ENCODE data around the gene MYL1. TPM values are rescaled to one million over a fixed set of nuclear protein-coding genes. Genes with fewer than 3 reads are reported as not detected.

MYL1 gene
- total RNA-seq, 1 experiment from 2014 or later: not detected

GRCh38 chr2:210318891-210319290, 3.9 kb upstream of the MYL1 start:
- ChIA-PET CTCF (no interaction called here), POLR2A (ENCODE audit: unreplicated experiment) (no interaction called here)
- intact Hi-C loops (cut with micrococcal nuclease; ENCODE audit: unreplicated experiment): no loop called here
- Histone ChIP-seq H3K27me3 (ENCODE audit: insufficient read depth, low read depth) (no peaks in the 10 kb centered on the region), H3K27ac (no peak overlapping the region), H3F3A (ENCODE audit: insufficient read depth, low read depth) (no peaks in the 10 kb centered on the region), H3K9me3 (ENCODE audit: insufficient read depth, low read depth) (no peaks in the 10 kb centered on the region), H4K20me1 (ENCODE audit: insufficient read depth) (no peaks in the 10 kb centered on the region), H3K4me2 (no peak overlapping the region), H3K79me2 (ENCODE audit: low read depth) (no peaks in the 10 kb centered on the region), H3K4me3 (no peak overlapping the region), H2AFZ (peak overlapping the region; percentile 62; the same call in 1 of the 2 replicates), H3K4me1 (replicated peaks; ENCODE audit: insufficient read depth) (no peaks in the 10 kb centered on the region), H3K9me2 (ENCODE audit: insufficient read depth) (no peaks in the 10 kb centered on the region), H3K36me3 (ENCODE audit: low read depth) (no peaks in the 10 kb centered on the region)
- BruUV-seq (replicated peaks): no TSS peak
- DNase-seq: no peak
- TF ChIP-seq EZH2 (IDR thresholded peaks at IDR 0.05; ENCODE audit: low read depth) (no peak), CTCF (conservative IDR thresholded peaks at IDR 0.05) (no peak)

DNA sequence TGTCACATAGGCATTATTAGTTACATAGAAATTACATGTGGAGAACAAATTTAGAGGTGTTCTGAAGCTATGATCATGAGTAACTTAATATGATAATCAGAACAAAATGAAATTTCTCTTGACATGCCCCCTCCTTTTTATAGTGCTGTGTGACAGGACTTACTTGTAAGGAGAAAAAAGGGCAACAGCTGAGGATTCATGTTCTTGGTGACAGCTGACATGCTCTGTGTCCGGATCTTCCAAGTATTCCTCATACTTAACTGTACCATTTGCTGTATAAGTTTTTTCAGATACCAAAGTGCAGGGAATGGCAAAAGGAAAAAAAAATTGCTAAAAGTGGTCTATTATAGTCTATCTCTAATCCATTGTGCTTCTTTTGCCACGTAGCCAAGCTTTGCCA, 3.5 kb upstream of the MYL1 start:
- POLR2A ChIA-PET (ENCODE audit: unreplicated experiment): no interaction called here
- intact Hi-C loops (cut with micrococcal nuclease; ENCODE audit: unreplicated experiment): no loop called here
- no peak for TF ChIP-seq EZH2 (IDR thresholded peaks at IDR 0.05; ENCODE audit: low read depth)
- no peak for TF ChIP-seq CTCF (conservative IDR thresholded peaks at IDR 0.05)

GRCh38 chr2:210310550-210310949, 4.4 kb downstream of the MYL1 start:
- no TSS peak for BruUV-seq (replicated peaks)
- ChIA-PET CTCF (no interaction called here), POLR2A (ENCODE audit: unreplicated experiment) (no interaction called here)
- Histone ChIP-seq H3K27ac (no peak overlapping the region), H3K4me1 (replicated peaks; ENCODE audit: insufficient read depth) (no peaks in the 10 kb centered on the region), H2AFZ (no peak overlapping the region), H3F3A (ENCODE audit: insufficient read depth, low read depth) (no peaks in the 10 kb centered on the region), H3K4me2 (no peak overlapping the region), H3K27me3 (ENCODE audit: insufficient read depth, low read depth) (no peaks in the 10 kb centered on the region), H4K20me1 (ENCODE audit: insufficient read depth) (no peaks in the 10 kb centered on the region), H3K9me2 (ENCODE audit: insufficient read depth) (no peaks in the 10 kb centered on the region), H3K9me3 (ENCODE audit: insufficient read depth, low read depth) (no peaks in the 10 kb centered on the region), H3K4me3 (no peak overlapping the region), H3K36me3 (ENCODE audit: low read depth) (no peaks in the 10 kb centered on the region), H3K79me2 (ENCODE audit: low read depth) (no peaks in the 10 kb centered on the region)
- no peak for TF ChIP-seq CTCF (conservative IDR thresholded peaks at IDR 0.05)
- no peak for TF ChIP-seq EZH2 (IDR thresholded peaks at IDR 0.05; ENCODE audit: low read depth)
- intact Hi-C loops (cut with micrococcal nuclease; ENCODE audit: unreplicated experiment): no loop called here
- no peak for DNase-seq

More for the DNA sequence above, 3.5 kb upstream of the MYL1 start:
- DNase-seq: no peak
- H4K20me1 ChIP-seq (ENCODE audit: insufficient read depth): no peaks in the 10 kb centered on the region
- no peak overlapping the region for H2AFZ ChIP-seq
- no TSS peak for BruUV-seq (replicated peaks)
- no peaks in the 10 kb centered on the region for H3K9me2 ChIP-seq (ENCODE audit: insufficient read depth)
- H3K36me3 ChIP-seq (ENCODE audit: low read depth): no peaks in the 10 kb centered on the region
- no peaks in the 10 kb centered on the region for H3K27me3 ChIP-seq (ENCODE audit: insufficient read depth, low read depth)
- H3F3A ChIP-seq (ENCODE audit: insufficient read depth, low read depth): no peaks in the 10 kb centered on the region
- H3K27ac ChIP-seq: no peak overlapping the region
- no peak overlapping the region for H3K4me2 ChIP-seq
- no peaks in the 10 kb centered on the region for H3K79me2 ChIP-seq (ENCODE audit: low read depth)
- no peaks in the 10 kb centered on the region for H3K9me3 ChIP-seq (ENCODE audit: insufficient read depth, low read depth)
- H3K4me3 ChIP-seq: no peak overlapping the region
- CTCF ChIA-PET: no interaction called here
- no peaks in the 10 kb centered on the region for H3K4me1 ChIP-seq (replicated peaks; ENCODE audit: insufficient read depth)
